ENCODE data around the gene PURA. TPM values are rescaled to one million over a fixed set of nuclear protein-coding genes. Genes with fewer than 3 reads are reported as not detected.

Gene PURA
- total and polyA plus RNA-seq, 2 of the 13 experiments (the other 11 are each of a cell fraction or from before 2014, with no cell fraction given), result 2.0 to 5.0 TPM

DNA sequence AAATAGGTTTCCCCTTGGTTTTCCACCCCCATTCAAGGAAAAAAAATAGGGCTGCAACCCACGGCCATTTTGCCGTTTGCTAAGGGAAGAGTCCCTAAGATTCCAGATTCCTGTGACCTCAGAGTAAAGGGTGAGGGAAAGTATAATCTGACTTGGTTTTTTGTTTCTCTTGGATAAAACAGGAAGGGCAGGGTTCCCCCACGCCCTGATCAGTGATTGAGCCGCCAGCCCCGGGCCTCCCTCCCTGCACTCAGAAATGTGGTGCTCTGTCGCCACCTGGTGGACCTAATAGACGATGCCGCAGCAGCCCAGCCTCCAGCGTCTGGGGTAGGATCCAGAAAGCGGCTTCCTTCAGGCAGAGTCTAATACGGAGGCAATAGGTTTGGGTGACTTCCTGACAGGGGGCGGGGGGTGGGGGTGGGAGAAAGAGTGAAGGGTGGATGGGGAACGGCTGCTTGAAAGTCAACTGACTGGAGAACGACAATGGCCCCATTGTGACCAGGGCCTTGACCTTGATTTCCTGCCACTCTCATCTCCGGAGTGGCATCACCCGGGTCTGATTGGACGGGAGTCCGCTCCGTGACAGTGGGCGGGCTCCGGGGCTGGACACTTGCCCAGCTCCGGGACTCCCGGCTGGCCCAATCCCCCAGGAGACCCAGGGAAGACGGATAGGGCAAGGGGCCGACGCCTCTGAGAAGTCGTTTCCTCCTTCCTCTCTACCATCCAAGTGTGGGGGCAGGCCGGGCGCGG lies 43.3 kb downstream of the PURA start (continued):
- TF ChIP-seq, protein P1, sequence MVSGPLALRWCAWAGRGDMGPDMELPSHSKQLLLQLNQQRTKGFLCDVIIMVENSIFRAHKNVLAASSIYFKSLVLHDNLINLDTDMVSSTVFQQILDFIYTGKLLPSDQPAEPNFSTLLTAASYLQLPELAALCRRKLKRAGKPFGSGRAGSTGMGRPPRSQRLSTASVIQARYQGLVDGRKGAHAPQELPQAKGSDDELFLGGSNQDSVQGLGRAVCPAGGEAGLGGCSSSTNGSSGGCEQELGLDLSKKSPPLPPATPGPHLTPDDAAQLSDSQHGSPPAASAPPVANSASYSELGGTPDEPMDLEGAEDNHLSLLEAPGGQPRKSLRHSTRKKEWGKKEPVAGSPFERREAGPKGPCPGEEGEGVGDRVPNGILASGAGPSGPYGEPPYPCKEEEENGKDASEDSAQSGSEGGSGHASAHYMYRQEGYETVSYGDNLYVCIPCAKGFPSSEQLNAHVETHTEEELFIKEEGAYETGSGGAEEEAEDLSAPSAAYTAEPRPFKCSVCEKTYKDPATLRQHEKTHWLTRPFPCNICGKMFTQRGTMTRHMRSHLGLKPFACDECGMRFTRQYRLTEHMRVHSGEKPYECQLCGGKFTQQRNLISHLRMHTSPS (CRISPR knock-in tag; IDR thresholded peaks at IDR 0.05; ENCODE audit: low read depth), result no peak
- peak; percentile 42; the same call in 1 of the 2 replicates for TF ChIP-seq MIXL1 (CRISPR knock-in tag; IDR thresholded peaks at IDR 0.05)
- TF ChIP-seq, protein P2, sequence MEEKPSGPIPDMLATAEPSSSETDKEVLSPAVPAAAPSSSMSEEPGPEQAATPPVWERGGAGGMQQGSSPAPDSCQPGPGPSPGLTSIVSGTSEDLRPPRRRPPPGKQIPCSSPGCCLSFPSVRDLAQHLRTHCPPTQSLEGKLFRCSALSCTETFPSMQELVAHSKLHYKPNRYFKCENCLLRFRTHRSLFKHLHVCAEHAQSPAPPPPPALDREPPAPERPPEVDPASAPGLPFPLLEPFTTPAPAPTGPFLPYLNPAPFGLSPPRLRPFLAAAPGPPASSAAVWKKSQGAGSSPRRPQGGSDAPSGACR (CRISPR knock-in tag; IDR thresholded peaks at IDR 0.05), result 0 out of 2 replicates have a peak, but pooled peaks have one; percentile 49
- peak; percentile 77 for TF ChIP-seq NFYB (CRISPR knock-in tag; IDR thresholded peaks at IDR 0.05)
- peak; percentile 27 for TF ChIP-seq AGO2 (optimal IDR thresholded peaks at IDR 0.05; ENCODE audit: low read depth, low read length)
- TF ChIP-seq, protein P3, sequence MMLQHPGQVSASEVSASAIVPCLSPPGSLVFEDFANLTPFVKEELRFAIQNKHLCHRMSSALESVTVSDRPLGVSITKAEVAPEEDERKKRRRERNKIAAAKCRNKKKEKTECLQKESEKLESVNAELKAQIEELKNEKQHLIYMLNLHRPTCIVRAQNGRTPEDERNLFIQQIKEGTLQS (CRISPR knock-in tag; IDR thresholded peaks at IDR 0.05), result no peak
- no peak for TF ChIP-seq ZNF446 (CRISPR knock-in tag; IDR thresholded peaks at IDR 0.05)
- TF ChIP-seq DPF2 (CRISPR knock-in tag; IDR thresholded peaks at IDR 0.05; ENCODE audit: borderline replicate concordance, low read depth), result 0 out of 2 replicates have a peak, but pooled peaks have one; percentile 49
- TF ChIP-seq ZMYM4 (CRISPR knock-in tag; IDR thresholded peaks at IDR 0.05), result peak; percentile 47; the same call in 1 of the 2 replicates
- TF ChIP-seq, protein P4, sequence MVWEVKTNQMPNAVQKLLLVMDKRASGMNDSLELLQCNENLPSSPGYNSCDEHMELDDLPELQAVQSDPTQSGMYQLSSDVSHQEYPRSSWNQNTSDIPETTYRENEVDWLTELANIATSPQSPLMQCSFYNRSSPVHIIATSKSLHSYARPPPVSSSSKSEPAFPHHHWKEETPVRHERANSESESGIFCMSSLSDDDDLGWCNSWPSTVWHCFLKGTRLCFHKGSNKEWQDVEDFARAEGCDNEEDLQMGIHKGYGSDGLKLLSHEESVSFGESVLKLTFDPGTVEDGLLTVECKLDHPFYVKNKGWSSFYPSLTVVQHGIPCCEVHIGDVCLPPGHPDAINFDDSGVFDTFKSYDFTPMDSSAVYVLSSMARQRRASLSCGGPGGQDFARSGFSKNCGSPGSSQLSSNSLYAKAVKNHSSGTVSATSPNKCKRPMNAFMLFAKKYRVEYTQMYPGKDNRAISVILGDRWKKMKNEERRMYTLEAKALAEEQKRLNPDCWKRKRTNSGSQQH (CRISPR knock-in tag; IDR thresholded peaks at IDR 0.05; ENCODE audit: low read depth), result 0 out of 2 replicates have a peak, but pooled peaks have one; percentile 27
- peak; percentile 65; the same call in 1 of the 2 replicates for TF ChIP-seq KAT8 (CRISPR knock-in tag; IDR thresholded peaks at IDR 0.05)
- TF ChIP-seq, protein P5, sequence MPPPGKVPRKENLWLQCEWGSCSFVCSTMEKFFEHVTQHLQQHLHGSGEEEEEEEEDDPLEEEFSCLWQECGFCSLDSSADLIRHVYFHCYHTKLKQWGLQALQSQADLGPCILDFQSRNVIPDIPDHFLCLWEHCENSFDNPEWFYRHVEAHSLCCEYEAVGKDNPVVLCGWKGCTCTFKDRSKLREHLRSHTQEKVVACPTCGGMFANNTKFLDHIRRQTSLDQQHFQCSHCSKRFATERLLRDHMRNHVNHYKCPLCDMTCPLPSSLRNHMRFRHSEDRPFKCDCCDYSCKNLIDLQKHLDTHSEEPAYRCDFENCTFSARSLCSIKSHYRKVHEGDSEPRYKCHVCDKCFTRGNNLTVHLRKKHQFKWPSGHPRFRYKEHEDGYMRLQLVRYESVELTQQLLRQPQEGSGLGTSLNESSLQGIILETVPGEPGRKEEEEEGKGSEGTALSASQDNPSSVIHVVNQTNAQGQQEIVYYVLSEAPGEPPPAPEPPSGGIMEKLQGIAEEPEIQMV (CRISPR knock-in tag; IDR thresholded peaks at IDR 0.05; ENCODE audit: low read depth), result peak; percentile 73; the same call in 1 of the 2 replicates
- TF ChIP-seq, protein P6, sequence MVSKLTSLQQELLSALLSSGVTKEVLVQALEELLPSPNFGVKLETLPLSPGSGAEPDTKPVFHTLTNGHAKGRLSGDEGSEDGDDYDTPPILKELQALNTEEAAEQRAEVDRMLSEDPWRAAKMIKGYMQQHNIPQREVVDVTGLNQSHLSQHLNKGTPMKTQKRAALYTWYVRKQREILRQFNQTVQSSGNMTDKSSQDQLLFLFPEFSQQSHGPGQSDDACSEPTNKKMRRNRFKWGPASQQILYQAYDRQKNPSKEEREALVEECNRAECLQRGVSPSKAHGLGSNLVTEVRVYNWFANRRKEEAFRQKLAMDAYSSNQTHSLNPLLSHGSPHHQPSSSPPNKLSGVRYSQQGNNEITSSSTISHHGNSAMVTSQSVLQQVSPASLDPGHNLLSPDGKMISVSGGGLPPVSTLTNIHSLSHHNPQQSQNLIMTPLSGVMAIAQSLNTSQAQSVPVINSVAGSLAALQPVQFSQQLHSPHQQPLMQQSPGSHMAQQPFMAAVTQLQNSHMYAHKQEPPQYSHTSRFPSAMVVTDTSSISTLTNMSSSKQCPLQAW (CRISPR knock-in tag; IDR thresholded peaks at IDR 0.05), result 0 out of 2 replicates have a peak, but pooled peaks have one; percentile 26
- TF ChIP-seq ZNF746 (CRISPR knock-in tag; IDR thresholded peaks at IDR 0.05), result 0 out of 2 replicates have a peak, but pooled peaks have one; percentile 41
- TF ChIP-seq ZNF3 (CRISPR knock-in tag; IDR thresholded peaks at IDR 0.05), result peak; percentile 93
- TF ChIP-seq SOX5 (CRISPR knock-in tag; IDR thresholded peaks at IDR 0.05; ENCODE audit: borderline replicate concordance), result peak; percentile 76; the same call in 1 of the 2 replicates
- no peak for TF ChIP-seq ZSCAN30 (CRISPR knock-in tag; IDR thresholded peaks at IDR 0.05)
- peak; percentile 41; the same call in 1 of the 2 replicates for TF ChIP-seq PHF8 (CRISPR knock-in tag; IDR thresholded peaks at IDR 0.05)
- peak; percentile 26; the same call in 1 of the 2 replicates for TF ChIP-seq ZFY (CRISPR knock-in tag; IDR thresholded peaks at IDR 0.05)
- peak; percentile 36 for TF ChIP-seq YY1 (IDR thresholded peaks at IDR 0.05; ENCODE audit: insufficient read depth, insufficient replicate concordance, low read depth, low read length)
- TF ChIP-seq NFYC (CRISPR knock-in tag; IDR thresholded peaks at IDR 0.05), result peak; percentile 73
- TF ChIP-seq SALL1 (CRISPR knock-in tag; IDR thresholded peaks at IDR 0.05), result peak; percentile 77
